ENCODE data around the gene MAB21L1. TPM values are rescaled to one million over a fixed set of nuclear protein-coding genes. Genes with fewer than 3 reads are reported as not detected.

Gene MAB21L1
- total RNA-seq, 1 experiment from 2014 or later: not detected

DNA sequence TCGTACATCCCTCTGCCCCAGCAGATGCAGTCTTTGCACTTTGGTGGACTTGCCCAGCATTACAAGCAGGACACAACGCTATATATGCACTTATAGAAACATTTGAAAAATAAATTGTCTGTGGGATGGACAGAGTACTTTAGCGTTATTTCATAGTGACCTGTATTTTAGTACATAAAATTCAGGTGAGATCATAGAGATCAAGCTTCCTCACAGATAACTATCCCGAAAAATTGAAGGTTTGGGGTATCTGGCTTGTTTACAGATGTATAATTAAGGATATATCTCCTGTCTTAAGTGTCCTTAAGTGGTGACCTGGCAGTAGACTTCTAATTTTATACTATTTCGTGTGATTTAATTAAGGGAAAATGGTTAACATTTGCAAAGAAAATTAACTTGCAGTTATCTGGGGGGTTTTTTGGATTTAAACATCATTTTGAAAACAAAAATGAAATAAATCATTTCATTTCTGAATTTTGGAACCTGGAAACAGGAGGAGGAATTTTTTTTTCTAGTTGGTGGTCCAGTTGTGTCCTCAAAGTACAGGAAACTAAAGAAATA lies 977 bp upstream of the MAB21L1 start:
- POLR2A ChIA-PET: no interaction called here
- BruUV-seq (replicated peaks): no TSS peak
- ATAC-seq (no peak), DNase-seq (ENCODE audit: low read depth, low spot score) (no peak)
- intact Hi-C loops (cut with micrococcal nuclease; ENCODE audit: unreplicated experiment) (no loop called here), in situ Hi-C loops (cut with HindIII; ENCODE audit: low pct_unique_long_range_greater_than_20kb, low sequenced_read_pairs) (no loop called here)
- Histone ChIP-seq H3K4me1 (ENCODE audit: control insufficient read depth, insufficient read depth, low read length) (no peaks in the 10 kb centered on the region), H3K36me3 (ENCODE audit: control insufficient read depth, insufficient read depth, low read length) (no peaks in the 10 kb centered on the region), H3K27me3 (ENCODE audit: control insufficient read depth, insufficient read depth, low read length) (no peaks in the 10 kb centered on the region), H3K9me3 (ENCODE audit: control insufficient read depth, insufficient read depth, low read depth, low read length) (no peaks in the 10 kb centered on the region), H3K27ac (ENCODE audit: low read length) (no peak overlapping the region), H3K4me3 (ENCODE audit: low read depth in 2 of 2, low read length in 2 of 2) (peak overlapping the region in 1 of 2 experiments; percentile 31; a peak in 1 of 4 replicates)
- CTCF ChIA-PET: no interaction called here
- TF ChIP-seq SIN3A (IDR thresholded peaks at IDR 0.05; ENCODE audit: borderline replicate concordance, insufficient read depth, low read depth, low read length) (no peak), POLR2AphosphoS5 (IDR thresholded peaks at IDR 0.05; ENCODE audit: low read depth, low read length) (no peak), TCF7L2 (IDR thresholded peaks at IDR 0.05; ENCODE audit: low read depth, low read length) (no peak)
- TF ChIP-seq, protein P1, sequence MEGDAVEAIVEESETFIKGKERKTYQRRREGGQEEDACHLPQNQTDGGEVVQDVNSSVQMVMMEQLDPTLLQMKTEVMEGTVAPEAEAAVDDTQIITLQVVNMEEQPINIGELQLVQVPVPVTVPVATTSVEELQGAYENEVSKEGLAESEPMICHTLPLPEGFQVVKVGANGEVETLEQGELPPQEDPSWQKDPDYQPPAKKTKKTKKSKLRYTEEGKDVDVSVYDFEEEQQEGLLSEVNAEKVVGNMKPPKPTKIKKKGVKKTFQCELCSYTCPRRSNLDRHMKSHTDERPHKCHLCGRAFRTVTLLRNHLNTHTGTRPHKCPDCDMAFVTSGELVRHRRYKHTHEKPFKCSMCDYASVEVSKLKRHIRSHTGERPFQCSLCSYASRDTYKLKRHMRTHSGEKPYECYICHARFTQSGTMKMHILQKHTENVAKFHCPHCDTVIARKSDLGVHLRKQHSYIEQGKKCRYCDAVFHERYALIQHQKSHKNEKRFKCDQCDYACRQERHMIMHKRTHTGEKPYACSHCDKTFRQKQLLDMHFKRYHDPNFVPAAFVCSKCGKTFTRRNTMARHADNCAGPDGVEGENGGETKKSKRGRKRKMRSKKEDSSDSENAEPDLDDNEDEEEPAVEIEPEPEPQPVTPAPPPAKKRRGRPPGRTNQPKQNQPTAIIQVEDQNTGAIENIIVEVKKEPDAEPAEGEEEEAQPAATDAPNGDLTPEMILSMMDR (IDR thresholded peaks at IDR 0.05): no peak
- TF ChIP-seq, protein P2, sequence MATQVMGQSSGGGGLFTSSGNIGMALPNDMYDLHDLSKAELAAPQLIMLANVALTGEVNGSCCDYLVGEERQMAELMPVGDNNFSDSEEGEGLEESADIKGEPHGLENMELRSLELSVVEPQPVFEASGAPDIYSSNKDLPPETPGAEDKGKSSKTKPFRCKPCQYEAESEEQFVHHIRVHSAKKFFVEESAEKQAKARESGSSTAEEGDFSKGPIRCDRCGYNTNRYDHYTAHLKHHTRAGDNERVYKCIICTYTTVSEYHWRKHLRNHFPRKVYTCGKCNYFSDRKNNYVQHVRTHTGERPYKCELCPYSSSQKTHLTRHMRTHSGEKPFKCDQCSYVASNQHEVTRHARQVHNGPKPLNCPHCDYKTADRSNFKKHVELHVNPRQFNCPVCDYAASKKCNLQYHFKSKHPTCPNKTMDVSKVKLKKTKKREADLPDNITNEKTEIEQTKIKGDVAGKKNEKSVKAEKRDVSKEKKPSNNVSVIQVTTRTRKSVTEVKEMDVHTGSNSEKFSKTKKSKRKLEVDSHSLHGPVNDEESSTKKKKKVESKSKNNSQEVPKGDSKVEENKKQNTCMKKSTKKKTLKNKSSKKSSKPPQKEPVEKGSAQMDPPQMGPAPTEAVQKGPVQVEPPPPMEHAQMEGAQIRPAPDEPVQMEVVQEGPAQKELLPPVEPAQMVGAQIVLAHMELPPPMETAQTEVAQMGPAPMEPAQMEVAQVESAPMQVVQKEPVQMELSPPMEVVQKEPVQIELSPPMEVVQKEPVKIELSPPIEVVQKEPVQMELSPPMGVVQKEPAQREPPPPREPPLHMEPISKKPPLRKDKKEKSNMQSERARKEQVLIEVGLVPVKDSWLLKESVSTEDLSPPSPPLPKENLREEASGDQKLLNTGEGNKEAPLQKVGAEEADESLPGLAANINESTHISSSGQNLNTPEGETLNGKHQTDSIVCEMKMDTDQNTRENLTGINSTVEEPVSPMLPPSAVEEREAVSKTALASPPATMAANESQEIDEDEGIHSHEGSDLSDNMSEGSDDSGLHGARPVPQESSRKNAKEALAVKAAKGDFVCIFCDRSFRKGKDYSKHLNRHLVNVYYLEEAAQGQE (IDR thresholded peaks at IDR 0.05; ENCODE audit: insufficient read depth in 1 of 2, low read depth in 2 of 2, low read length in 1 of 2): no peak

DNA sequence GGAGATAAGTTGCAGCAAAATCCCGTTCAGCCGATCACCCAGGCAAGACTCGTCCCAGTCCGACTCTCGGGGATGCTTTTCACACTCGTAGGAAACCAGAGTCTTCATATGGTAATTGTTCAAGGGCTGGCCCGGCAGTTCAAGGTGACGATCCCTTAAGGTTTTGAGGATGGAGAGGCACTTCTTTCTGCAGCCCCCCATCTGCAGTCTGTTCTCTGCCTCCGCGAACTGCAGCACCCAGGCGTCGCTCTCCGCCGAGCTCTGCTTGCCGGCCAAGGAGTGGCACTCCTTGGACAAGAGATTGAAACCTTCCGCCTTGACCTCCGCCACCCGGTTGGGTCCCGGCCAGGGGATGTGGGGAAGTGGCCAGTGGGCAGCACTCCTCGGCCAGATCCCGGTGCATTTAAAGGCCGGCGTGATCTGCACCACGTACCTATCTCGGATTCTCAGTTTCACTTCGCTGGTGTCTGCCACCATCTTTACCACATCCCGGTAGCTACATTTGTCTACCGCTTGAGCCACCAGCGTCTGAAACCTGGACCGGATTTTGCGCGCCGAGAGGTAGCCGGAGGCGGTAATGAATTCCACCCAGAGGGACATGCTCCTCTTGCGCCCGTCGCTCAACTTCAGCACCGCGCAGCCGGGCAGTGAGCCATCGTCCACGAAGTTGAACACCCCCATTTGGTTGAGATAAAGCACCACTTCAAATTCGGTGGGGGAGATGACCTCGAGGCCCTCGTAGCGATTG lies 1.1 kb downstream of the MAB21L1 start:
- intact Hi-C loops (cut with micrococcal nuclease; ENCODE audit: unreplicated experiment) (no loop called here), in situ Hi-C loops (cut with HindIII; ENCODE audit: low pct_unique_long_range_greater_than_20kb, low sequenced_read_pairs) (no loop called here)
- H3K4me1 ChIP-seq (ENCODE audit: control insufficient read depth, insufficient read depth, low read length): no peaks in the 10 kb centered on the region
- no peaks in the 10 kb centered on the region for H3K27me3 ChIP-seq (ENCODE audit: control insufficient read depth, insufficient read depth, low read length)
- ChIA-PET CTCF (no interaction called here), POLR2A (no interaction called here)
- no peaks in the 10 kb centered on the region for H3K36me3 ChIP-seq (ENCODE audit: control insufficient read depth, insufficient read depth, low read length)
- H3K9me3 ChIP-seq (ENCODE audit: control insufficient read depth, insufficient read depth, low read depth, low read length): no peaks in the 10 kb centered on the region
- TF ChIP-seq SIN3A (IDR thresholded peaks at IDR 0.05; ENCODE audit: borderline replicate concordance, insufficient read depth, low read depth, low read length) (no peak), POLR2AphosphoS5 (IDR thresholded peaks at IDR 0.05; ENCODE audit: low read depth, low read length) (no peak), TCF7L2 (IDR thresholded peaks at IDR 0.05; ENCODE audit: low read depth, low read length) (no peak)
- TF ChIP-seq, protein P1 (IDR thresholded peaks at IDR 0.05): no peak
- TF ChIP-seq, protein P2 (IDR thresholded peaks at IDR 0.05; ENCODE audit: insufficient read depth in 1 of 2, low read depth in 2 of 2, low read length in 1 of 2): no peak
- peak overlapping the region in 1 of 2 experiments; percentile 39; a peak in 1 of 4 replicates for H3K4me3 ChIP-seq (ENCODE audit: low read depth in 2 of 2, low read length in 2 of 2)
- H3K27ac ChIP-seq (ENCODE audit: low read length): no peak overlapping the region
- ATAC-seq (no peak), DNase-seq (ENCODE audit: low read depth, low spot score) (no peak)
- BruUV-seq (replicated peaks): no TSS peak

All from Panc1 (cell line).